Right ventricle myocardium inferior (tissue), 1 donor: Measurements from ENCODE around the gene RCOR2. TPM values are rescaled to one million over a fixed set of nuclear protein-coding genes. Genes with fewer than 3 reads are reported as not detected.
A peak's percentile ranks its signal among the peaks of the same experiment; 100 is the strongest.

Experiments
- ATAC-seq: fragments of 200-7000 bp; cut with Tn5 transposase; one replicate; pipeline ENCODE4 v1.9.1; 2020; ENCODE audit warnings: mild to moderate bottlenecking, moderate library complexity
- DNase-seq: peaks from one replicate; pipeline ENCODE4 v3.0.0; 2021; ENCODE audit errors: missing footprints
- intact Hi-C: fragments of 100-400 bp; cut with DNase I; formaldehyde crosslinking; loops from one replicate; pipeline ENCODE4 v1.11.0; 2022
- total RNA-seq: library from RNA; stranded (reverse); fragmentation: NEBNext Ultra II Directional; extraction: Animal tissue kit (Norgen Biotek cat#: 25700); gene quantifications from one replicate; pipeline ENCODE4 v1.2.1, GENCODE V29; 2021
- donor health status: DM: no; HTN: yes; CAD: no; lungs with severe emphysema.

The RCOR2 gene
- total RNA-seq, 1 donor from 2014 or later, result 11.1 TPM

DNA sequence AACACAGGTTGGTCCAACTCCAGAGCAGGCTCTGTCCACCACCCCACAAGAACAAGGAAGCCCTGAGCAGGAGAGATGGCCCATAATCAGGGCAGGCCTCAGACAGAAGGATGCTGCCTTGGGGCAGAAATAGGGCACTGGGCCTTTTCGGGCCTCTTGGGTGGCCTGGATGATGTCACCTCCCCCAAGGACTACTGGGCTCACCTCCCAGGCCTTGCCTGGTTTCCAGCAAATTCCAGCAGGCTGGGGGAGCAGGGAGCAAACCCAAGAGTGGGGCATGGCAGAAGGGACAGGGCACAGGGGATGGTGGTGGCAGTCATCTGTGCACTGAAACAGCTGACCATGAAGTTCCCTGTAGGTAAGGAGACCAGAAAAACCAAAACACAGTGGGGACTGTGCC lies 16.5 kb upstream of the RCOR2 start:
- intact Hi-C loops, result no loop called here
- ATAC-seq (no peak), DNase-seq (no peak)

DNA sequence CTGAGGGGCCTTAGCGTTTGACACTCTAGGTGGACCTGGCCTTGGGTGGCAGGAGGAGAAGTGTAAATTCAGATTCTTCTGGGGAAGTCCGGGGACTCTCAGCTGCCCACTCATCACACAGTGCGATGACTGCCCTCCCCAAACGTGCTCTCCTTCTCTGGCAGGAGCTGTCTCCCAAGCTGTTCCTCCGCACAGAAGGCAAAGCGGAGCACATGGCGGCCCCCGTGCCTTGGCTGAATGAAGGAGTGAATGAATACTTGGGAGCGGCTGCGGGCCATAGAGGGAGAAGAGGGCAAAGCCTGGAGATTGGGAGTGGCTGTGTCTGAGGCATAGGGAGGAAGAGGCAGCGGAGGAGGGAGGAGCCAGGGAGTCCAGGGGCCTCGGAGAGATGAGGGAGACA lies 14.9 kb upstream of the RCOR2 start:
- intact Hi-C loops, result no loop called here
- DNase-seq (no peak), ATAC-seq (no peak)

DNA sequence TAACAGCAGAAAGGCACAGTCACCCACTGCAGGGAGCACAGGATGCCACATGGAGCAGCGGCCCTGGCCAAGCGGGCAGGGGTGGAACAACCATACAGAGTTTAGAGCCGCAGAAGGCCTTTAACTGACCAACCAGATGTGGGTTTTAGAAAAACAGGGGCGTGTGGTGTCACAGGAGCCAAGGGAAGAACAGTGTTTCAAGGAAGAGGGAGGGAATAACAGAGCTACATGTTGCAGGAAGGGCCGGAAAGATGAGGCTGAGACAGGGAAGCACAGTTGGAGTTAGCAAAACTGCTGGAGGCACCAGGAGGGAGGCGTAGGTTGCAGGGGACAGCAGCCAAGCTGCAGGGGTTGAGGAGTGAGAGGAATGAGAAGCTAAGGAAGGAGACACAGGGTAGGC lies 14.1 kb upstream of the RCOR2 start:
- no peak for ATAC-seq
- intact Hi-C loops, result no loop called here
- no peak for DNase-seq

DNA sequence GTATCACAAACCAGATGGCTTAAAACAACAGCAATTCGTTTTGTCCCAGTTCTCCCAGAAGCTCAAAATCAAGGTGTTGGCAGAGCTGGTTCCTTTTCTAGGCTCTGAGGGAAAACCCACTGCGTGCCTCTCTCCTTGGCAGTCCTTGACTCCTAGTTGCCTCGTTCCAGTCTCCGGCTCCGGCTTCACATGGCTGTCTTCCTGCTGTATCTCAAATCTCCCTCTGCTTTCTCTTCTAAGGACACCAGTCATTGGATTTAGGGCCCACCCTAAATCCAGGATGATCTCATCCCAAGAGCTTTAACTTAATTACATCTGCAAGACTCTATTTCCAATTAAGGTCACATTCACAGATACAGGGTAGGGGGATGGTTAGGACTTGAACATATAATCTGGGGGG lies 12.7 kb upstream of the RCOR2 start:
- no peak for DNase-seq
- intact Hi-C loops, result no loop called here
- ATAC-seq, result no peak

DNA sequence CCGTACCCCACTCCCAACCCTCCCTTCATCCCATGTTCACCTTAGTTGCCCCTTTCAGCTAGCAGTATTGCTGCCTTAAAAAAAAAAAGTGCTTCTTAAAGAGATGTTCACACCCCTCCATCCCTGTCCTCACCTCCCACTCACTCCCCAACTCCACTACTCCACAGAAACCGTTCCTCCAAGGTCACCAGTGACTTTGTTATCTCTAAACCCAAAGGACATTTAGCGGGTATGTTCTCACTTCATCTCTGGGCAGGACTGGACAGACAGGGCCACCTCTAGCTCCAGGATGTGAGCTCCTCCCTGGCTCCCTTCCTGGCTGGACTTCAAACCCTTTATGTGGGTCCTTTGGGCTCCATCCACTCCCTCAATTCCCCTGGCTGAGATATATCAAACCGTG lies 6.4 kb upstream of the RCOR2 start:
- ATAC-seq (no peak), DNase-seq (no peak)
- intact Hi-C loops, result no loop called here

DNA sequence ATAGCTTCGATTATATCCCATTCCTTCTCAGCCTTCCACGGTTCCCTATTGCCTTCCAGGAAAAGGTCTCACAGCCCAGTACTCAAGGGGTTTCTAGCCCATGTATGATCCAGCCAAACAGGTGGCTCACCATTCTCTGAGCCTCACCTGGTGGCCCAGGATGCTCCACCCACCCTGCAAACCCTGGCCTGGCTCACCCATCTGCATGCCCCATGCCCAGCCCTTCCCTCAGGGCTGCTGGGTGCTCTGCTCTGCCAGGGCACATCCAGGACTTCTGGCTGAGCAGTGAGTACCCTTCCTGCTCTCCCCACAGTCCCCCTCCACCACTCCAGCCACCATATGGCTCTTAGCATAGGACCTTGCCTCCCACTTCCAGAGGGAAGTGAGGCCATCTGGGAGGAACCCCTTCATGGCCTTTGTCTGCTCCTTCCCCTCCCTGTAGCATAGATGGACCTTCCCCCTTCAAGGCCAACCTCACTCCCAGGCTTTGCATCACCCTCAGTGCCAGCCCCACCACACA lies 5.8 kb upstream of the RCOR2 start:
- no peak for ATAC-seq
- no peak for DNase-seq
- intact Hi-C loops, result no loop called here

DNA sequence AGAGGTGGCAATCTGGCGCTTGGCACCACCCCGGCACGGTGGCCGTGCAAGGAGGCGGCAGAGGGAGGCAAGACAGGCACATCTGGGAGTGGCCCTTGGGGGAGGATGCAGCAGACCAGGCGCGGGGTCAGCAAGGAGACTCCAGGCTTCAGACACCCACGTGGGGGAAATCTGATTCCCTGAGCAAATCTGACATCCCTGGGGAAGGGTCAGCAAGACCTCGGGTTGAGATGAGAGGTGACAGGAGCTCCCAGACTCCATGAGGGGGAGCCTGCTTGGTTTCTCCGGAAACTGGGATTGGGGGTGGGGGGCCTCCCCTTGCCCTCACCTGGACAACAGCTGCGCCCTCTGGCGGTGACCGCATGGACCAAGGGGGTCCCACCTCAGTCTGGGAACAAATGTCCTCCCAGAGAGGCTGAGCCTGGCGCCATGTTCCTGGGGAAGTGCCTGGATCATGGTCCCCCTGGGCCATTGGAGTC lies 4.0 kb upstream of the RCOR2 start:
- intact Hi-C loops, result loop anchor here (1.0 kb wide), 1 partner anchor 47 kb away; no protein-coding TSS in a partner anchor
- no peak for ATAC-seq
- DNase-seq, result no peak

DNA sequence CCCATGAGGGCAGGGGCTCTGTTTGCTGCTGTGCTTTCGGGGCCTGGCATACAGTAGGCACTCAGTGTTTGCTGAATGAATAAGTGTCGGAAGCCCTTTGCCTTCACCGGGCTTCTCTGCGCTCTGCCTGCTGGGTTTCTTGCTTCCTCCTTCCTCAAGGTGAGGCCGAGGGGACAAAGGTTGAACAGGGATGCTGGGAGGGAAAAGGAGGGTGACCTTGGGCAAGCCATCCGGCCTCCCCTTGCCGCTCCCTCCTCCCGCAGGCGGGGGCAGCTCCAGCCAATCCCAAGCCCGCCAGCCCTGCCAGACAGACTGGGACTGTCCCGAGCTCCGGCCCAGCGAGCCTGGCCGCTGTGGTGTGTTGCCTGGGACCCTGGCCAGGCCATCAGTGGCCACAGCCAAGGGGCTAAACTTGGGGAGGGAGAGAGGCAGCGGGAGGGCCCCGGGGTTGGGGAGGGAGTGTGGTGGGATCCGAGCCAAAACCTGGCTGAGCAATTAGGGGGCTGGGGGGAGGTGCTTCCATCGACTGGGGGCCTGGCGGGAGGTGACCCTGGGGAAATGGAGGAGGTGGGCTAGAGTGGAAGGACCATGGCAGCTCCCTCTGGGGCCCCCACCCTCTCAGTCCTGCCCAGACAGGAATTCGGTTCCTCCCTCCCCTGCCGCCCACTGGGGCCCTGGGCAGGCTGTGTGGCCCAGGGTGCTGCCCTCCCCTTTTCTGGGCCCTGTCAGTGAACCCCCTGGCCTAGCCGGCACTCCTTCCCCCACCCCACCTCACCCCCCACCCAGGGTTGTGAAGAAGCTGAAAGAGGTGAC lies 3.4 kb upstream of the RCOR2 start:
- intact Hi-C loops, result loop anchor here (1.0 kb wide), 1 partner anchor 46 kb away; no protein-coding TSS in a partner anchor
- DNase-seq (peak; percentile 92), ATAC-seq (peak; percentile 78)

DNA sequence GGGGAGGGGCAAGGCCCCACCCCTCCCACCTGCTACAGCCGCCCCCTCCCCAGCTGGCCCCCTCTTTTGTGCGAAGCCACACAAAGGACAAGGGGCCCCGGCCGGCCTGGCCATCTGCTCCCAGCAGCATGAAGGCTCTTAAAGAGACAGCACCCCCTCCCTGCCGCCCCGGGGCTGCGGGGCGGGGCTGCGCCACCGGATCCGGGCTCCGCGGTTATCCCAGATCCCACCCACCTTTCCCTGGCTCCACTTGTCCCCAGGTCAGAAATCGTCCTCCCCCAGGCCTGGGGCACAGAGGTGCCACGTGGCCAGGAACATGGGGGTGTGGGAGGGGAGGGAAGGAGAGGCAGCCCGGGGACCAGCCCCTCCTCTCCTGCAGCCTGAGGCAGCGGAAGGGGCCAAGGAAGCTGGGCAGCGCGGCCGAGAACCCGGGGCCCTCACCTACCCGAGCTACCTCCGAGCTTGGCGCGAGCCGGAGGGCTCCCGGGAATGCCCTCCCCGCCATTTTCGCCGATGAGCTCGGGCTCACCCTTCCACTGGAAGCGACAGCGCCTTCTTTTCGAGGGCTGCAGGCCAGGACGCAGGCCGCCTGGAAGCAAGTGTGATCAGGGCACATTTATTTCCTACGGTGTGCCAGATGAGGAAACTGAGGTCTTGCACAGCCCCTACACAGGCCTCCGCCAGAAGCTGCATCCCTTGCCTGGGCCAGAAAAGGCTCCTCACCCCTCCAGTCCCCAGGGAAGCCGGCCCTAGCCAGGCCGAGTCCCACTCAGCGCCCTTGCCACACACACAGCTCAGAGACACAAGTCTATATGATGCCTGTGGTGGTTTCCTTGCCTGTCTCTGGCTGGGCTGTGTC lies 2.5 kb upstream of the RCOR2 start:
- ATAC-seq (peak; percentile 50), DNase-seq (peak; percentile 82)
- intact Hi-C loops, result loop anchor here (1.0 kb wide), 1 partner anchor 45 kb away; no protein-coding TSS in a partner anchor

DNA sequence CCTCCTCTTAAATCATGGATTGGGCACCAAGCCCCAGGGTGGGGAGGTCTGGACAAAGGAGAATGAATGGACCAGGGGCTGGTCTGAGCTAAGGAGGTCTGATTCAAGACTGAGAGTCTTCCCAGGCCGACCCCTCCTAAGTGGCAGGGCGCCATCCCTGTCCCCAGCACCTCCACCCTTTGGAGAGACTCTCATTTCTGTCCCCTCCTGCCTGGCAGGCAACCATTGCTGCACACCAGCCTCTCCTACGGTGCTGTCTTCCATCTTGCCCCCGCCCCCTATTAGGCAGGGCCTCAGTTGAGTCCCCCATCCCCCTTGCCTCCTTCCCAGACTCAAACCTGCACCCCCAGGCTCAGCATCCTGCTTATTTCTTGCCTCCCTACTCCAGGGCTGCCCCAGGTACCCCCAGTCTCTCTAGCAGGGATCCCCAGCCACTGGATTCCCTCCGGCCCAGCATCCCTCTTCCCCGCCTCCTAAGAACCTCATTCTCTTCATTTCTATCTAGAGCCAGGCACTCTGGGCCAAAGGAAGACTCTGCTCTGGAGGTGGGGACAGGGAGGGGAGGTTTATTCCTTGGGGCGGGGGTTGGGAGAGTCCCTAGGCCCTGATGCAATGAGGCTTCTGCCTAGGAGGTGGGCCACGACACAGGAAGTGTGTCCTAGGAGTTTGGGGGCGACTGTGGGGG lies 1.7 kb upstream of the RCOR2 start:
- intact Hi-C loops, result no loop called here
- DNase-seq, result no peak
- no peak for ATAC-seq

DNA sequence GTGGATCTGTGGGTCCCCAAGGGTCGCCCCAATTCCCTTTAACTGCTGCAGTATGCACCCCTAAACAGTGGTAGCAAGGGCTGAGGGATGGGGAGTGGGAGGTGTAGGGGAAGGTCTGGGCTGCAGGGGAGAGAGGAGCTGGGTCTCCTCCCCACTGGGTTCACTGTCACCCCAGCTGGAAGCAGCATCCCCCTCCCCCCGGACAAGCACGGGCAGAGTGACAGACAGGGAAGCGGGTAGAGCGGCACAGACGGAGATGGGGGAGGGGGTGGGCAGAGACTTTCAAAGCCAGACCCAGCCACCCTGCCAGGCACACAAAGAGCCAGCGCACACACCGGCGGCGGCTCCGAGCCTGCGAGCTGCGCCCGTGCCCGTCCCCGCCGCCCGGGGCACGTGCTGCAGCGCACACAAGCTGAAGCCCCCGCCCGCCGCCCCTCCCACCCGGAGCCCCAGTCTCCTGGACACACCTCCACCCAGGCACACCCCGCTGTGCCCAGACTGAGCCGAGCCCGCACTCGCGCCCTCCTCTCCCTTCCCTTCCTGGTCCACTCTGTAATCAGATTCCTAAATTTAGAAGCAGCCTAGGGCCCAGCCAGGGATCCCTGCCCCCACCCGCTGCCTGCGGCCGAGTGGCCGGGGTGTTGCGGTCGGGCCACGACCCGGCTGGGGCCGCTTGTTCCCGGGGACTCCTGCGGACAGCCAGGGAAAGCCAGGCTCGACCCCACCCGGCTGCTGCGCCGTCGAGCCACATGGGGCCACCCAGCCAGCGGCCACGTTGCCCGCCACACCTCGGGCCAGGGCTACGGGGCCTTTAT lies 935 bp upstream of the RCOR2 start:
- DNase-seq (no peak), ATAC-seq (peak; percentile 58)
- intact Hi-C loops, result loop anchor here (1.0 kb wide), 2 partner anchors 20 to 80 kb away; no protein-coding TSS in a partner anchor

DNA sequence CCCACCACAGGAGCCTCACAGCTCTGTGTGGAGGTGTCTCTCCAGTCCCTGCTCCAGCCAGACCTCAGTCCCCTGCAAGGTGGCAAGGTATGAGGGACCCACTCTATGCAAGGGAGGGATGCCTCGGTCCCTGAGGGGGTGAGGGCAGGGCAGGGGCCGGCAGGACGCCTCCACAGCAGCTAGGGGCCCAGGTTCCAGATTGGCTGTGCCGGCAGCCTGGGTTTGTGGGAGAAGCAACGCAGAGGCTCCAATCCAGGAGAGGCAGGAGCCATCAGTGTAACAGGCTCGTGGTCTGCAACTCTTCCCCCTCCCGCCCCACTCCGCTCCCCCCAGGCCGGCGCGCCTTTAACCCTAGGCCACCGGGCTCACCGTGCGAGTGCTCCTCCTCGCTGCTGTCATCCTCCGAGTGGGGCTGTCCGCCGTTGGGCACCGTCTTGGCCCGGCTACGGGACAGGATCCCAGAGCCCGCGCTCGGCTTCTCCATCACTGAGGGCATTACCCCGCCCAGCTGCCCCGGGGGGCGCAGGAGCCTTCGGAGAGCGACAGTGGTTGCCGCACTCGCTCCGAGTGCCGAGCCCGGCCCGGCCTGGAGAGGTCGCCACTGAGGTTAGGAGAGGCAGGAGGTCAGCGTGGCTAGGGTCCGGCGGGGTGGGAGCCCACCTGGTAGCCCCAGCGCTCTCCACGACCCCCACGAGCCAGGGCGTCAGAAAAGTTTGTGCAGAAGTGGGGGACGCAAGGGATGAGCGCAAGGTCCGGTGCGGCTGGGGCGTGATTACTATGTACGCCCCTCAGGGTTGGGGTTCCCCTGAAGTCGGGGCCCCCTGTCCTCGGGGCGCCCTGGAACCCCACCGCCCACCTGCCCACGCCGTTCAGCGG lies 765 bp downstream of the RCOR2 start:
- DNase-seq, result no peak

DNA sequence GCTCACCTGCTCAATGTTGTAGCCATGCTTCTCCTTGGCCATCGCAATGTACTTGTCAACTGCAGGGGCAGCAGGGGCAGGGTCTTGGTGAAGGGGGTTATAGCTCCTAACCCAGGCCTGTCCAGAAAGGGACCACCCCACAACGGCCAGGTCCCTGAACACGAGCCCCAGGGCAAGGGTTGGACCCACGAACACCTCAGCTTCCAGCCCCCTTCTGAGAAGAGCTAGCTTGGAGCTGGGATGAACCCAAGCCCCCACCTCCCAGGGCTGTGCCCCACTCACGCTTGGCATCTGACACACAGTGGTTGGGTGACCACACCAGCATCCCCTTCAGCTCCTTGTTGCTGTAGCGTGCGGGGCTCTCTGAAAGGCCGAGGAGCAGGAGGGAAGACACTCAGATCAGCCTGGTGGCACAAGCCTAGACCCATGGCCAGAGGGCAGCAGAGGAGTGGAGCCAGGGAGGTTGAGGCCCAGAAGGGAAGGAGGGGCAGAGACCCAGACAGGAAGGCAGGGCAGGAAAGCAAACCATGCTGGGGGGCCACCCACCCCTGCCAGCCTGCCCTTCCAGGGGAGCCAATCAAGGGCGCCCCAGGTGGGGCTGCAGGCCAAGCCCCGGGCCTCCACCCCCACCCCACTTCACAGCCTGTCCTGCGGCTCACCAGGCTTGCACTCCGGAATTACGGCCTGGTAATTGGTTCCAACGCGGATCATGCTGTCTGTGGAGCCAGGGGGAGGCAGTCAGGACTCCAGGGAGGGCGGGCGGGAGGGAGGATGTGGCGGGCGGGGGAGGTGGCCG lies 1.9 kb downstream of the RCOR2 start:
- DNase-seq (no peak), ATAC-seq (no peak)
- intact Hi-C loops, result no loop called here

More for the DNA sequence above, 765 bp downstream of the RCOR2 start:
- intact Hi-C loops, result no loop called here
- no peak for ATAC-seq

DNA sequence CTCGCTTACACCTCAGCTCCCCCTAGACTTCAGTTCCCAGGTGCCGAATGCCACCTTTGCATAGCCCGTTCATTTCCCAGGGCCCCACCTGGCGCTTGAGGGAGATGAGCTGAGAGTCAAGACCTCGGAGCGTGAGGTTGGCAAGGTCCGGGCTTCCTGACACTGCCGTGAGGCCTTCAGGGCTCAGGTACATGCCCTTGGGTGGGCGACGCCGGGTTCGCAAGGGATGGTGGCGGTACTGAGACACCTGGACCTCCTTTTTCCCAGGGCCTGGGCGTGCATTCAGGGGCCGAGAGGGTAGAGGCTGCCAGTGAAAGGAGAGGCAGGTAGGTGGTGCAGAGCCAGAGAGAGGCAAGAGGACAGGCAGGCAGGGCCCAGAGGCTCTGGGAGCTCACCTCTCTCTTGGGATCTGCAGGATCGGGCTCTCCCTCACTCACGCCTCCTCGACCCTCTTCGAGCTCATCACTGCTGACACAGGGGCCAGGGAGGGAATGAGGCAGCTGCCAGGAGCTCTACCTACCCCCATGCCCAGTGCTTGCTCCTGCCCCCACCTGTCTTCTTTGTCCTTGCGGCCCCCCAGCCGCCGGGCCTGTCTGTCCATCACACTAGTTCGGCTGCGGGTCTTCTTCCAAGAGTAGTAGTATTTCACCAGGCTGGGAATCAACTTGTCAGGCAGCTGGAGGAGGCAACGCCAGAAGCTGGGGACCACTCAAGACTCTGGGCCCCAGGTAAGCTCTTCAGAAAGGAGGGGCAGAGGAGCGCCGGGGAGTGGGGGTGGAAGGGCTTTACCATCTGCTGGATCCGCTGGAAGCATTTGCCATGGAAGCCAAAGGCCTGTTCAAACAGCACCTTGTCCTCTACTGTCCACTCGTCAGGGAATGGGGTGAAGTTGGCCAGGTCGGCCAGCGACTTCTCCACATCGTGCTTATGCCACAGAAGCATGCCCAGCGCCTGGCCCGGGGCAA lies 2.8 kb downstream of the RCOR2 start:
- DNase-seq (no peak), ATAC-seq (no peak)
- intact Hi-C loops, result no loop called here

DNA sequence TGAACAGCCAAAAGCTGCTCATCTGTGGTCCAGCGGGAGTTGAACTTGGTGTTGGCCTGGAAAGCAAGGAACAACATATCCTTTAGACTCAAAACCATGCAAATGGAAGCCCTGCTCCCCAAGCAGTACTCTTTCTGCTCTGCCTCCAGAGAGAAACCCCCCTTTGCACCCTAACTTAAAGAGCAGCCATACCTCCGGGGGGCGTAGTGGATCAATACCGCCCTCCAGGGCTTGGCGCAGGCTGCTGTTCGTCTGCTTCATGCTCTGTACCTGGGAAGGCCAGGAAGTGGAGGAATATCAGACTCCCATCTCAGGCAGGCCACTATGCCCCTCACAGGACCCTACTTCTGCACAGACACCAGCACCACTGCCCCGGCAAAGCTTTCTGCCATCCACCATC lies 4.3 kb downstream of the RCOR2 start:
- DNase-seq (no peak), ATAC-seq (no peak)
- intact Hi-C loops, result no loop called here
